Measurements from ENCODE around the gene LSG1. TPM values are rescaled to one million over a fixed set of nuclear protein-coding genes. Genes with fewer than 3 reads are reported as not detected.

The LSG1 gene
- total and polyA plus RNA-seq, 9 of the 15 experiments (the other 6 are each of a cell fraction or from before 2014, with no cell fraction given) = 14.9 to 73.7 (median 46.7) TPM

DNA sequence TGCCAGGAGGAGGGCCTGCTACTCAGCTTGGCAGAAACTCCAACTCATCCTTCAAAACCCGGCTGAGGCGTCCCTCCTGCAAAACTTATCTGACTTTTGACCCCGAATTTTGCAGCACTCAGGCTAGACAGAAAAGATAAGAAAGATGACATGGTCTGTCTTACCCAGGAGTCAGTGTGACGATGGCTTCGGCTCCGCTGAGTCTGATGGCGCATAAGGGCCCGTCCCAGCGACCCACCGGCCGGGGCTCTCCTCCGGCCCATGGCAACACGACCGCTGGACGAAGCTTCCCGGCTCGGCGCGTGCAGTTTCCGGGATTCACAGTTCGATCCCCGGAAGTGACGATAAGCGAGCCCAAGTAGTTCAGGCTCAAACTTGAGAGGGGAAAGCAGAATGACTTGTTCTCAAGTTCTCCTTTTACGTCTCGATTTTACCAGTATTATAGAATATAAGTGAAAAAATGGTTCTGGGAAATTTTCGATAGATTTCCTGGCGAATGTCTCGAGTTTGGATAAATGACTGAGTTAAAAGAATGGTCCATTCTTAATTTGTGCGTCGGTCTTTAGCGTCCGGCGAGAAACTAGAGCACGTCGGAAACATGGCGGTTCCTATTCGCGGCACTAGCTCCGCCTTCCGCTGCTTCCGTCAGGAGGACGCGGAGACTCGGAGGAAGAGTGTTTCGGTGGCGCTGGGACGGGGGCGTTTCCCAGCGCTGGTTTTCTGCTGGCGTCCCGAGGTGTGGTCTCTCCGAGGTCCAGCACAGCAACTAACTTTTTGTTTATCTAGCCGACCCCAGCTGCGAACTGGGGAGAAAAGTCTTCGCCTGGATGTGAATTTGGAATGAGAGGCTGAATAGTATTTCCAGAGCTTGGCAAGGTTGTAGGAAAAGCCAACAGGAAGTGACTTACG is at the start of gene LSG1 (continued):
- TF ChIP-seq JUND (IDR thresholded peaks at IDR 0.05; ENCODE audit: borderline replicate concordance, low read depth, low read length) (peak; percentile 96), JUND (tag; IDR thresholded peaks at IDR 0.05; ENCODE audit: borderline replicate concordance, low read depth, low read length) (peak; percentile 14; the same call in 2 of the 3 replicates), MIER1 (IDR thresholded peaks at IDR 0.05; ENCODE audit: low read depth) (peak; percentile 59; the same call in 1 of the 2 replicates), NR2C1 (IDR thresholded peaks at IDR 0.05) (peak; percentile 65), NR2C1 (tag; IDR thresholded peaks at IDR 0.05) (0 out of 2 replicates have a peak, but pooled peaks have one; percentile 12), ZNF75A (CRISPR knock-in tag; IDR thresholded peaks at IDR 0.05) (no peak), CBX5 (IDR thresholded peaks at IDR 0.05; ENCODE audit: borderline replicate concordance, low read depth) (no peak), ZNF253 (CRISPR knock-in tag; conservative IDR thresholded peaks at IDR 0.05) (no peak), CEBPG (CRISPR knock-in tag; IDR thresholded peaks at IDR 0.05) (no peak), CEBPG (tag; conservative IDR thresholded peaks at IDR 0.05 in 1 of 2, IDR thresholded peaks at IDR 0.05 in 1 of 2) (no peak), ZC3H8 (IDR thresholded peaks at IDR 0.05) (0 out of 2 replicates have a peak, but pooled peaks have one; percentile 77), ZNF121 (CRISPR knock-in tag; conservative IDR thresholded peaks at IDR 0.05) (no peak), SAFB (IDR thresholded peaks at IDR 0.05; ENCODE audit: borderline replicate concordance, low read depth, low read length) (no peak), ZKSCAN1 (IDR thresholded peaks at IDR 0.05; ENCODE audit: low read depth, low read length) (peak; percentile 73), NFIC (IDR thresholded peaks at IDR 0.05) (peak; percentile 45; the same call in 1 of the 2 replicates), E2F3 (CRISPR knock-in tag; IDR thresholded peaks at IDR 0.05) (peak; percentile 61; the same call in 1 of the 2 replicates), RFX1 (IDR thresholded peaks at IDR 0.05) (peak; percentile 76), CREM (IDR thresholded peaks at IDR 0.05; ENCODE audit: low read depth) (peak; percentile 86), SP1 (CRISPR knock-in tag; IDR thresholded peaks at IDR 0.05) (peak; percentile 98)
- TF ChIP-seq, protein P1, sequence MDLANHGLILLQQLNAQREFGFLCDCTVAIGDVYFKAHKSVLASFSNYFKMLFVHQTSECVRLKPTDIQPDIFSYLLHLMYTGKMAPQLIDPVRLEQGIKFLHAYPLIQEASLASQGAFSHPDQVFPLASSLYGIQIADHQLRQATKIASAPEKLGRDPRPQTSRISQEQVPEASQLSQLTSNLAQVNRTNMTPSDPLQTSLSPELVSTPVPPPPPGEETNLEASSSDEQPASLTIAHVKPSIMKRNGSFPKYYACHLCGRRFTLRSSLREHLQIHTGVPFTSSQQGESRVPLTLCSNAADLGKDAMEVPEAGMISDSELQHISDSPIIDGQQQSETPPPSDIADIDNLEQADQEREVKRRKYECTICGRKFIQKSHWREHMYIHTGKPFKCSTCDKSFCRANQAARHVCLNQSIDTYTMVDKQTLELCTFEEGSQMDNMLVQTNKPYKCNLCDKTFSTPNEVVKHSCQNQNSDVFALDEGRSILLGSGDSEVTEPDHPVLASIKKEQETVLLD (IDR thresholded peaks at IDR 0.05) = no peak
- TF ChIP-seq, protein P2, sequence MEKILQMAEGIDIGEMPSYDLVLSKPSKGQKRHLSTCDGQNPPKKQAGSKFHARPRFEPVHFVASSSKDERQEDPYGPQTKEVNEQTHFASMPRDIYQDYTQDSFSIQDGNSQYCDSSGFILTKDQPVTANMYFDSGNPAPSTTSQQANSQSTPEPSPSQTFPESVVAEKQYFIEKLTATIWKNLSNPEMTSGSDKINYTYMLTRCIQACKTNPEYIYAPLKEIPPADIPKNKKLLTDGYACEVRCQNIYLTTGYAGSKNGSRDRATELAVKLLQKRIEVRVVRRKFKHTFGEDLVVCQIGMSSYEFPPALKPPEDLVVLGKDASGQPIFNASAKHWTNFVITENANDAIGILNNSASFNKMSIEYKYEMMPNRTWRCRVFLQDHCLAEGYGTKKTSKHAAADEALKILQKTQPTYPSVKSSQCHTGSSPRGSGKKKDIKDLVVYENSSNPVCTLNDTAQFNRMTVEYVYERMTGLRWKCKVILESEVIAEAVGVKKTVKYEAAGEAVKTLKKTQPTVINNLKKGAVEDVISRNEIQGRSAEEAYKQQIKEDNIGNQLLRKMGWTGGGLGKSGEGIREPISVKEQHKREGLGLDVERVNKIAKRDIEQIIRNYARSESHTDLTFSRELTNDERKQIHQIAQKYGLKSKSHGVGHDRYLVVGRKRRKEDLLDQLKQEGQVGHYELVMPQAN (IDR thresholded peaks at IDR 0.05; ENCODE audit: borderline replicate concordance) = peak; percentile 96
- TF ChIP-seq, protein P3, sequence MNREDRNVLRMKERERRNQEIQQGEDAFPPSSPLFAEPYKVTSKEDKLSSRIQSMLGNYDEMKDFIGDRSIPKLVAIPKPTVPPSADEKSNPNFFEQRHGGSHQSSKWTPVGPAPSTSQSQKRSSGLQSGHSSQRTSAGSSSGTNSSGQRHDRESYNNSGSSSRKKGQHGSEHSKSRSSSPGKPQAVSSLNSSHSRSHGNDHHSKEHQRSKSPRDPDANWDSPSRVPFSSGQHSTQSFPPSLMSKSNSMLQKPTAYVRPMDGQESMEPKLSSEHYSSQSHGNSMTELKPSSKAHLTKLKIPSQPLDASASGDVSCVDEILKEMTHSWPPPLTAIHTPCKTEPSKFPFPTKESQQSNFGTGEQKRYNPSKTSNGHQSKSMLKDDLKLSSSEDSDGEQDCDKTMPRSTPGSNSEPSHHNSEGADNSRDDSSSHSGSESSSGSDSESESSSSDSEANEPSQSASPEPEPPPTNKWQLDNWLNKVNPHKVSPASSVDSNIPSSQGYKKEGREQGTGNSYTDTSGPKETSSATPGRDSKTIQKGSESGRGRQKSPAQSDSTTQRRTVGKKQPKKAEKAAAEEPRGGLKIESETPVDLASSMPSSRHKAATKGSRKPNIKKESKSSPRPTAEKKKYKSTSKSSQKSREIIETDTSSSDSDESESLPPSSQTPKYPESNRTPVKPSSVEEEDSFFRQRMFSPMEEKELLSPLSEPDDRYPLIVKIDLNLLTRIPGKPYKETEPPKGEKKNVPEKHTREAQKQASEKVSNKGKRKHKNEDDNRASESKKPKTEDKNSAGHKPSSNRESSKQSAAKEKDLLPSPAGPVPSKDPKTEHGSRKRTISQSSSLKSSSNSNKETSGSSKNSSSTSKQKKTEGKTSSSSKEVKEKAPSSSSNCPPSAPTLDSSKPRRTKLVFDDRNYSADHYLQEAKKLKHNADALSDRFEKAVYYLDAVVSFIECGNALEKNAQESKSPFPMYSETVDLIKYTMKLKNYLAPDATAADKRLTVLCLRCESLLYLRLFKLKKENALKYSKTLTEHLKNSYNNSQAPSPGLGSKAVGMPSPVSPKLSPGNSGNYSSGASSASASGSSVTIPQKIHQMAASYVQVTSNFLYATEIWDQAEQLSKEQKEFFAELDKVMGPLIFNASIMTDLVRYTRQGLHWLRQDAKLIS (CRISPR knock-in tag; IDR thresholded peaks at IDR 0.05) = peak; percentile 44; the same call in 1 of the 2 replicates

Measured in K562 (cell line).